GM21390 (cell line): Measurements from ENCODE around the gene TBCD.
"Not testable (repeated sequence)": the region's sequence is repeated elsewhere in the genome, so short reads cannot be mapped to it uniquely, and the experiment has no call there.

ENCODE experiments used
- ATAC-seq: cut with Tn5 transposase; IDR thresholded peaks from one replicate; pipeline ENCODE4 v1.9.1; 2021; ENCODE audit not compliant: unreplicated experiment

TBCD gene

GRCh38 chr17:82989051-82989450 is 237.2 kb downstream of the TBCD start:
- not testable (repeated sequence) for ATAC-seq

- no peak for ATAC-seq
Observed at GRCh38 chr17:82989881-82990280, 238.0 kb downstream of the TBCD start.

GRCh38 chr17:82993005-82993404 is 241.1 kb downstream of the TBCD start:
- no peak for ATAC-seq
